Small intestine (tissue), 7 donors: ENCODE measurements around the gene INSRR. TPM values are rescaled to one million over a fixed set of nuclear protein-coding genes. Genes with fewer than 3 reads are reported as not detected.

Experiments
- DNase-seq, 2 donors: peaks; one replicate each; pipeline versions ENCODE4 v3.0.0 to v3.0.0-alpha.2; 2013
- FAIRE-seq: peaks from 2 replicates; lab custom pipeline; 2012; peaks lifted over from hg19 to GRCh38; lab: Jason Lieb, UNC
- H3K27ac ChIP-seq, 3 donors: one replicate each; pipeline ENCODE4 v1.5.1; 2013; ENCODE audit warnings: low read length in 2 of 3, mild to moderate bottlenecking in 2 of 3, control low read depth in 1 of 3, inconsistent platforms in 1 of 3, low read depth in 1 of 3, moderate library complexity in 1 of 3
- H3K27me3 ChIP-seq, 3 donors: one replicate each; pipeline ENCODE4 v1.6.1; 2013; ENCODE audit warnings: low read length in 3 of 3, inconsistent platforms in 1 of 3; ENCODE audit not compliant: control insufficient read depth in 3 of 3, insufficient read depth in 3 of 3
- H3K36me3 ChIP-seq, 3 donors: one replicate each; pipeline ENCODE4 v1.6.1; 2013; ENCODE audit warnings: low read length in 3 of 3, inconsistent platforms in 1 of 3, low read depth in 1 of 3, mild to moderate bottlenecking in 1 of 3, moderate library complexity in 1 of 3; ENCODE audit not compliant: control insufficient read depth in 3 of 3, insufficient read depth in 2 of 3
- H3K4me1 ChIP-seq, 3 donors: one replicate each; pipeline ENCODE4 v1.6.1; 2013; ENCODE audit warnings: low read length in 2 of 3, inconsistent platforms in 1 of 3, low read depth in 1 of 3, mild to moderate bottlenecking in 1 of 3, moderate library complexity in 1 of 3; ENCODE audit not compliant: control insufficient read depth in 3 of 3, insufficient read depth in 2 of 3
- H3K4me3 ChIP-seq, 3 donors: one replicate each; pipeline ENCODE4 v1.5.1; 2013; ENCODE audit warnings: low read length in 3 of 3, control low read depth in 1 of 3, inconsistent platforms in 1 of 3, low read depth in 1 of 3, mild to moderate bottlenecking in 1 of 3, moderate library complexity in 1 of 3
- H3K9me3 ChIP-seq, 2 donors: one replicate each; pipeline ENCODE4 v1.6.1; 2013; ENCODE audit warnings: low read depth in 1 of 2, low read length in 1 of 2; ENCODE audit not compliant: control insufficient read depth in 2 of 2, insufficient read depth in 1 of 2
- WGBS, 3 donors: extraction: QIAGEN DNeasy Blood & Tissue Kit; methylation state at CpG; one replicate each; pipeline ENCODE4 v1.1.7; 2013; 5-methylcytosine and 5-hydroxymethylcytosine counted together
- polyA plus RNA-seq, 4 donors: library from polyadenylated mRNA; stranded (reverse) in 3 of 4; unstranded in 1 of 4; fragments of 200-250 nt in 3 of 4; fragments of 120-200 nt in 1 of 4; gene quantifications; one replicate each; pipeline versions ENCODE4 v1.2.1 to v1.2.3, GENCODE V29; 2013
- donor health status: healthy with polysubstance abuse.
- donor health status: control.
- donor health status: control.
- donor health status: Bipolar disorder and iron deficiency.
- donor health status: healthy.

INSRR gene
- polyA plus RNA-seq, 4 donors, result 0.01 to 0.04 TPM; not detected in 2

- DNase-seq, result peak; percentile 75 to 84
- H3K9me3 ChIP-seq, result no peaks in the 10 kb centered on the region
- H3K27me3 ChIP-seq, result peaks cover 2 to 74% (median 3%) of the 10 kb centered on the region in 3 donors
- H3K27ac ChIP-seq, result no peak overlapping the region
- WGBS, 3 donors, result 36 to 42% (median 37%) methylated on average over 8 of the region's 8 CpGs
- peaks cover 0 to 5% (median 0%) of the 10 kb centered on the region in 3 donors for H3K4me1 ChIP-seq
- FAIRE-seq, result no peak
- H3K4me3 ChIP-seq, result no peak overlapping the region
- no peaks in the 10 kb centered on the region for H3K36me3 ChIP-seq
Measured at GRCh38 chr1:156889802-156890580, 31.1 kb upstream of the INSRR start.

GRCh38 chr1:156887734-156888133 lies 28.8 kb upstream of the INSRR start:
- no peaks in the 10 kb centered on the region for H3K9me3 ChIP-seq
- H3K4me3 ChIP-seq, result no peak overlapping the region
- peaks cover 0 to 60% (median 0%) of the 10 kb centered on the region in 3 donors for H3K27me3 ChIP-seq
- 5 to 44% (median 32%) methylated on average over 6 of the region's 6 CpGs for WGBS, 3 donors
- DNase-seq, result no peak
- H3K27ac ChIP-seq, result no peak overlapping the region
- H3K4me1 ChIP-seq, result no peaks in the 10 kb centered on the region
- no peaks in the 10 kb centered on the region for H3K36me3 ChIP-seq
- no peak for FAIRE-seq

DNA sequence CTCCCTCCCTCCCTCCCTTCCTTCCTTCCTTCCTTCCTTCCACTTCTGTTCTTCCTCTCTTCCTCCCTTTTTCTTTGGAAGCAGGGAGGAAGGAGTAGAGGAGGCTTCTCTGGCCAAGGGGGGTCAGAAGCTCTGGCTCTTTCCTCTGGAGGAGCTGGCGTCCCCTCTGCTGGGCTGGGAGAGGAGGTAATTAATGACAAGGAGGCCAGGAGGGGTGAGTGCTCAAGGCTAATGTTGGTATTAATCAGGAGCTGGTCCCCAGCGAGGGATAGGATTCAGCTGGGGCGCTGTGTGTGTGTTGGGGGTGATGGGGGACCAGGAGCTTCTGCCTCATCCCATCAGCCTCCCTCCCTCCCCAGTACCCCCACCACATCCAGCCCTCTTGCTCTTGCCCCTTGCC lies 28.4 kb upstream of the INSRR start:
- Histone ChIP-seq H3K27me3 (peaks cover 0 to 56% (median 0%) of the 10 kb centered on the region in 3 donors), H3K4me1 (no peaks in the 10 kb centered on the region), H3K27ac (no peak overlapping the region), H3K9me3 (no peaks in the 10 kb centered on the region), H3K4me3 (no peak overlapping the region), H3K36me3 (no peaks in the 10 kb centered on the region)
- DNase-seq, result no peak
- WGBS, 3 donors, result 9 to 42% (median 25%) methylated on average over 3 of the region's 3 CpGs
- FAIRE-seq, result no peak

GRCh38 chr1:156886583-156887281 lies 27.8 kb upstream of the INSRR start:
- H3K4me1 ChIP-seq, result no peaks in the 10 kb centered on the region
- FAIRE-seq (no peak), DNase-seq (no peak)
- WGBS, 3 donors, result 27 to 38% (median 34%) methylated on average over 6 of the region's 6 CpGs
- peaks cover 0 to 51% (median 0%) of the 10 kb centered on the region in 3 donors for H3K27me3 ChIP-seq
- H3K27ac ChIP-seq, result no peak overlapping the region
- H3K36me3 ChIP-seq, result no peaks in the 10 kb centered on the region
- no peaks in the 10 kb centered on the region for H3K9me3 ChIP-seq
- H3K4me3 ChIP-seq, result no peak overlapping the region

DNA sequence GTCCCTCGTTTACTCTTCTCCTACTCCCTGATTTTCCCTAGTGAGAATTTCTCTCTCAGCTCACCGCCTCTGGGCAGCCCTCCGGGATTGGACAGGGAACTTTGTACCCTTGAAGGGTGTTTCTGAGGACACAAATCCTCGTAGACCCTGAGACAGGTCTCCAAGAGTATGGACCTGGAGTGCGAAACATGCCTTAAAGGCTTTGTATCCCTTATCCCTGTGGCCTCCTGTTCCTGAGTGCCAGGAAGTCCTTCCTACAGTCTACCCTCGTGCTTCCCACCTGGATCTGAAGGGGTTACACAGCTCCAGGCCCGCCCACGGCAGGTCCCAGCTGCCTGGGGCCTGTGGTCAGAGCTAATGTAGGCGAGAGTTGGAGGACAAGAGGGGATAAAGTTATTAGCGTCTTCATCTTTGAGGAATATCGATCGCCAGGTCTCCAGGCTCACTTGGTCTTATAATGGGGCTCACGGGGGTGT lies 27.0 kb upstream of the INSRR start:
- DNase-seq (no peak), FAIRE-seq (no peak)
- H3K27ac ChIP-seq, result no peak overlapping the region
- H3K27me3 ChIP-seq, result peaks cover 0 to 50% (median 0%) of the 10 kb centered on the region in 3 donors
- no peak overlapping the region for H3K4me3 ChIP-seq
- H3K36me3 ChIP-seq, result no peaks in the 10 kb centered on the region
- 39 to 65% (median 47%) methylated on average over 13 of the region's 13 CpGs for WGBS, 3 donors
- H3K4me1 ChIP-seq, result no peaks in the 10 kb centered on the region
- H3K9me3 ChIP-seq, result no peaks in the 10 kb centered on the region

GRCh38 chr1:156885314-156885713 lies 26.4 kb upstream of the INSRR start:
- no peaks in the 10 kb centered on the region for H3K9me3 ChIP-seq
- peaks cover 0 to 55% (median 2%) of the 10 kb centered on the region in 3 donors for H3K27me3 ChIP-seq
- H3K4me1 ChIP-seq, result no peaks in the 10 kb centered on the region
- no peak overlapping the region for H3K27ac ChIP-seq
- no peaks in the 10 kb centered on the region for H3K36me3 ChIP-seq
- no peak overlapping the region for H3K4me3 ChIP-seq
- no peak for FAIRE-seq
- WGBS, 3 donors, result 22 to 50% (median 50%) methylated on average over 1 of the region's 1 CpG
- no peak for DNase-seq

DNA sequence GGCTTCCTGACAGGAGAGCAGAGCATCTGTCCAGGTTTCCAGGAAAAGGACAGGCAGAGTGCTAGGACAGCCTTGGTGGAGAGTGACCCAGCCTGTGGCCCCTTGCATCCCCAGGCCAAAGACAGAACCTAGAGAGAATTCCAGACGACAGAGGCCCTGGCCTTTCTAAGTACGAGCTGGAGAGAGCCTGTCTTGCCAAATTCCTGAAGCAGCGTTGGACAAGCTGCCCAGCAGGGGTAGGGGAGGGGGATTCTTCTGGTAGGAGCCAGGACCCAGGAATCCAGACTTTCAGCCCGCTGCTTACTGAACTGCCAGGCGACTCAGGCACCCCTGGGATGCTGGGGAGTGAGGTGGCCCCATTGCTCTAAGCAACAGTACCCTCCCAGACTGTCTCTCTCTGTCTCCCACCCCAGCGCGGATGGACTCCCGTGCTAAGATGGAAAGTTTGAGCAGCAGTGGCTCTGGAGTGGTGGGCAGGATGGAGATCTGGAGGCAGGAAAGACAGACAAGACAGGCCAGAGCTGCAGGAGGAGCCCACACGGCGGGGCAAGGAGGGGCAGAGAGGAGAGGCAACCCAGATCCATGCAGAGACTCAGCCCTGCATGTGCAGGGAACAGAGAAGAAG lies 25.8 kb upstream of the INSRR start:
- Histone ChIP-seq H3K27ac (no peak overlapping the region), H3K36me3 (no peaks in the 10 kb centered on the region), H3K4me3 (no peak overlapping the region), H3K27me3 (peaks cover 0 to 59% (median 2%) of the 10 kb centered on the region in 3 donors), H3K4me1 (no peaks in the 10 kb centered on the region), H3K9me3 (no peaks in the 10 kb centered on the region)
- no peak for FAIRE-seq
- DNase-seq, result no peak
- 57 to 67% (median 62%) methylated on average over 10 of the region's 10 CpGs for WGBS, 3 donors

- no peaks in the 10 kb centered on the region for H3K9me3 ChIP-seq
- WGBS, 3 donors, result 45 to 64% (median 46%) methylated on average over 7 of the region's 7 CpGs
- H3K4me3 ChIP-seq, result no peak overlapping the region
- H3K36me3 ChIP-seq, result no peaks in the 10 kb centered on the region
- H3K4me1 ChIP-seq, result no peaks in the 10 kb centered on the region
- no peak for DNase-seq
- FAIRE-seq, result no peak
- no peak overlapping the region for H3K27ac ChIP-seq
- H3K27me3 ChIP-seq, result peaks cover 0 to 63% (median 2%) of the 10 kb centered on the region in 3 donors
Measured at GRCh38 chr1:156883919-156884318, 25.0 kb upstream of the INSRR start.
